Calu3 (cell line): ENCODE results near the gene LRRC46. TPM values are rescaled to one million over a fixed set of nuclear protein-coding genes. Genes with fewer than 3 reads are reported as not detected.

Experiments
- BruUV-seq: library from RNA; stranded (reverse); fragments of 400-500 nt; replicated peaks from 2 replicates; lab custom pipeline; 2021; lab: Mats Ljungman, UMichigan
- CTCF ChIA-PET: fragments of 300-600 bp; sonication (Branson Sonifier 250); formaldehyde crosslinking; loops from one replicate; lab custom pipeline; 2022; ENCODE audit warnings: antibody characterized with exemption; lab: Charles Lee
- DNase-seq: peaks from one replicate; pipeline ENCODE4 v3.0.0; 2022
- H3K27ac Mint-ChIP-seq: one replicate; pipeline ENCODE4 v1.8.0; 2022; ENCODE audit warnings: mixed read lengths; ENCODE audit not compliant: unreplicated experiment
- H3K27me3 Mint-ChIP-seq: one replicate; pipeline ENCODE4 v1.8.0; 2022; ENCODE audit warnings: mixed read lengths; ENCODE audit not compliant: unreplicated experiment
- H3K36me3 Mint-ChIP-seq: one replicate; pipeline ENCODE4 v1.8.0; 2022; ENCODE audit warnings: mild to moderate bottlenecking, moderate library complexity, mixed read lengths; ENCODE audit not compliant: insufficient read depth, unreplicated experiment
- H3K4me1 Mint-ChIP-seq: one replicate; pipeline ENCODE4 v1.8.0; 2022; ENCODE audit warnings: mild to moderate bottlenecking, low read depth, mixed read lengths; ENCODE audit not compliant: unreplicated experiment
- H3K4me3 Mint-ChIP-seq: one replicate; pipeline ENCODE4 v1.8.0; 2022; ENCODE audit warnings: mild to moderate bottlenecking, low read depth, moderate library complexity, mixed read lengths; ENCODE audit not compliant: unreplicated experiment
- H3K9me3 Mint-ChIP-seq: one replicate; pipeline ENCODE4 v1.8.0; 2022; ENCODE audit warnings: low read depth, mixed read lengths; ENCODE audit not compliant: unreplicated experiment
- CTCF ChIP-seq: fragments of 200-600 bp; IDR thresholded peaks from one replicate; pipeline ENCODE4 v1.8.0; 2022; ENCODE audit warnings: antibody characterized with exemption; ENCODE audit not compliant: unreplicated experiment
- intact Hi-C: fragments of 100-400 bp; cut with micrococcal nuclease; formaldehyde crosslinking; loops from one replicate; pipeline ENCODE4 v1.10.0; 2022; ENCODE audit not compliant: unreplicated experiment
- total RNA-seq: library from RNA; stranded (reverse); gene quantifications from 2 replicates; pipeline ENCODE4 v1.2.3, GENCODE V29; 2022

LRRC46 gene
- total RNA-seq, 1 experiment from 2014 or later: 2.9 TPM

- CTCF ChIA-PET: interaction anchor here (0.5 to 2.1 kb wide), 4 partner anchors 70 to 216 kb away, joined by 3 to 6 read pairs (median 4); partner anchors contain the start of gene TBX21
- H3K27ac Mint-ChIP-seq: no peak overlapping the region
- no TSS peak for BruUV-seq
- peaks cover 12% of the 10 kb centered on the region for H3K36me3 Mint-ChIP-seq
- peaks cover 45% of the 10 kb centered on the region for H3K27me3 Mint-ChIP-seq
- no peaks in the 10 kb centered on the region for H3K4me1 Mint-ChIP-seq
- intact Hi-C loops: loop anchor here (2.0 kb wide), 1 partner anchor 104 kb away; no protein-coding TSS in a partner anchor
- no peak for TF ChIP-seq CTCF
- H3K4me3 Mint-ChIP-seq: no peak overlapping the region
- no peak for DNase-seq
- no peaks in the 10 kb centered on the region for H3K9me3 Mint-ChIP-seq
Measured at GRCh38 chr17:47803201-47803600, 28.3 kb upstream of the LRRC46 start.

- no peak overlapping the region for H3K4me3 Mint-ChIP-seq
- TF ChIP-seq CTCF: no peak
- no peak for DNase-seq
Measured at GRCh38 chr17:47803751-47804150, 27.7 kb upstream of the LRRC46 start.

GRCh38 chr17:47804461-47804860, 27.0 kb upstream of the LRRC46 start:
- Mint-ChIP-seq H3K27ac (no peak overlapping the region), H3K9me3 (no peaks in the 10 kb centered on the region), H3K4me3 (no peak overlapping the region), H3K27me3 (peaks cover 41% of the 10 kb centered on the region), H3K4me1 (peaks cover under 1% of the 10 kb centered on the region), H3K36me3 (peaks cover 17% of the 10 kb centered on the region)
- DNase-seq: no peak
- CTCF ChIA-PET: no interaction called here
- no TSS peak for BruUV-seq
- no peak for TF ChIP-seq CTCF
- intact Hi-C loops: no loop called here

More at GRCh38 chr17:47803751-47804150, 27.7 kb upstream of the LRRC46 start:
- Mint-ChIP-seq H3K9me3 (no peaks in the 10 kb centered on the region), H3K27ac (no peak overlapping the region), H3K4me1 (no peaks in the 10 kb centered on the region), H3K36me3 (peaks cover 13% of the 10 kb centered on the region), H3K27me3 (peaks cover 41% of the 10 kb centered on the region)
- CTCF ChIA-PET: interaction anchor here (0.6 to 1.1 kb wide), 2 partner anchors 149 to 796 kb away, joined by 3 to 5 read pairs; no protein-coding TSS in a partner anchor
- intact Hi-C loops: loop anchor here (2.0 kb wide), 1 partner anchor 105 kb away; no protein-coding TSS in a partner anchor
- no TSS peak for BruUV-seq

- Mint-ChIP-seq H3K4me1 (peaks cover 18% of the 10 kb centered on the region), H3K27ac (no peak overlapping the region), H3K36me3 (peaks cover 27% of the 10 kb centered on the region), H3K4me3 (no peak overlapping the region), H3K9me3 (no peaks in the 10 kb centered on the region), H3K27me3 (peaks cover 35% of the 10 kb centered on the region)
- DNase-seq: no peak
- intact Hi-C loops: no loop called here
- no peak for TF ChIP-seq CTCF
- BruUV-seq: no TSS peak
- CTCF ChIA-PET: interaction anchor here (0.6 kb wide), 1 partner anchor 646 kb away, joined by 6 read pairs; no protein-coding TSS in a partner anchor
Measured at GRCh38 chr17:47806026-47806912, 25.2 kb upstream of the LRRC46 start.
